ENCODE data around the gene GPR62.
"Not testable (repeated sequence)": the region's sequence is repeated elsewhere in the genome, so short reads cannot be mapped to it uniquely, and the experiment has no call there.

GPR62 gene

GRCh38 chr3:51955175-51955892, at the start of gene GPR62:
Gene GPR62 (plus strand): TSS chr3:51955381. CDS start chr3:51955653, 272 bp downstream.
- DNase-seq (ENCODE audit: low read depth): no peak

- DNase-seq (ENCODE audit: low read depth): no peak
Observed at GRCh38 chr3:51908026-51908425, 47.2 kb upstream of the GPR62 start.

- no peak for DNase-seq (ENCODE audit: low read depth)
Observed at GRCh38 chr3:51916418-51916817, 38.8 kb upstream of the GPR62 start.

GRCh38 chr3:51921081-51921578, 34.1 kb upstream of the GPR62 start:
- DNase-seq (ENCODE audit: low read depth): no peak

- no peak for DNase-seq (ENCODE audit: low read depth)
Observed at GRCh38 chr3:51927061-51927977, 27.9 kb upstream of the GPR62 start.

GRCh38 chr3:51928438-51928837, 26.7 kb upstream of the GPR62 start:
- DNase-seq (ENCODE audit: low read depth): no peak

- not testable (repeated sequence) for DNase-seq (ENCODE audit: low read depth)
Observed at GRCh38 chr3:51928981-51929380, 26.2 kb upstream of the GPR62 start.

GRCh38 chr3:51929420-51930003, 25.7 kb upstream of the GPR62 start:
- DNase-seq (ENCODE audit: low read depth): no peak

- no peak for DNase-seq (ENCODE audit: low read depth)
Observed at GRCh38 chr3:51930439-51930838, 24.7 kb upstream of the GPR62 start.

- DNase-seq (ENCODE audit: low read depth): no peak
Observed at GRCh38 chr3:51931756-51932155, 23.4 kb upstream of the GPR62 start.

- DNase-seq (ENCODE audit: low read depth): no peak
Observed at GRCh38 chr3:51932471-51933370, 22.5 kb upstream of the GPR62 start.

GRCh38 chr3:51933471-51934138, 21.6 kb upstream of the GPR62 start:
- no peak for DNase-seq (ENCODE audit: low read depth)

GRCh38 chr3:51934139-51934850, 20.9 kb upstream of the GPR62 start:
- DNase-seq (ENCODE audit: low read depth): no peak

- DNase-seq (ENCODE audit: low read depth): no peak
Observed at GRCh38 chr3:51934991-51935885, 19.9 kb upstream of the GPR62 start.

- DNase-seq (ENCODE audit: low read depth): no peak
Observed at GRCh38 chr3:51935886-51936755, 19.1 kb upstream of the GPR62 start.

- DNase-seq (ENCODE audit: low read depth): no peak
Observed at GRCh38 chr3:51937014-51937413, 18.2 kb upstream of the GPR62 start.

- DNase-seq (ENCODE audit: low read depth): no peak
Observed at GRCh38 chr3:51937611-51938450, 17.4 kb upstream of the GPR62 start.
